Neural progenitor cell (in vitro differentiated cells): ENCODE data around the gene GPR137C. TPM values are rescaled to one million over a fixed set of nuclear protein-coding genes. Genes with fewer than 3 reads are reported as not detected.

Source experiments
- DNase-seq: peaks from one replicate; pipeline ENCODE4 v3.0.0-alpha.2; 2016; ENCODE audit warnings: low spot score
- H2AFZ ChIP-seq: fragments of 200-600 bp; sonication (generic); replicated peaks from 2 replicates; pipeline ENCODE4 v1.6.1; 2016; ENCODE audit warnings: antibody characterized with exemption
- H3F3A ChIP-seq: fragments of 200-600 bp; sonication (generic); 2 replicates; pipeline ENCODE4 v1.6.1; 2016; ENCODE audit warnings: antibody characterized with exemption, low read depth
- H3K27ac ChIP-seq: fragments of 200-600 bp; sonication (generic); 2 replicates; pipeline ENCODE4 v1.5.1; 2016; ENCODE audit warnings: mild to moderate bottlenecking
- H3K27me3 ChIP-seq: fragments of 200-600 bp; sonication (generic); 2 replicates; pipeline ENCODE4 v1.6.1; 2016; ENCODE audit warnings: mild to moderate bottlenecking, moderate library complexity
- H3K36me3 ChIP-seq: fragments of 200-600 bp; sonication (generic); 2 replicates; pipeline ENCODE4 v1.5.1; 2016
- H3K4me1 ChIP-seq: fragments of 200-600 bp; sonication (generic); 2 replicates; pipeline ENCODE4 v1.6.1; 2016; ENCODE audit warnings: mixed run types
- H3K4me2 ChIP-seq: fragments of 200-600 bp; sonication (generic); 2 replicates; pipeline ENCODE4 v1.6.1; 2016
- H3K4me3 ChIP-seq: fragments of 200-600 bp; sonication (generic); 2 replicates; pipeline ENCODE4 v1.5.1; 2016
- H3K79me2 ChIP-seq: fragments of 200-600 bp; sonication (generic); 2 replicates; pipeline ENCODE4 v1.6.1; 2016; ENCODE audit warnings: low read depth
- H3K9ac ChIP-seq: fragments of 200-600 bp; sonication (generic); 2 replicates; pipeline ENCODE4 v1.6.1; 2016
- H3K9me3 ChIP-seq: fragments of 200-600 bp; sonication (generic); 2 replicates; pipeline ENCODE4 v1.5.1; 2016; ENCODE audit warnings: low read depth
- H4K20me1 ChIP-seq: fragments of 200-600 bp; sonication (generic); 2 replicates; pipeline ENCODE4 v1.6.1; 2016; ENCODE audit warnings: low read depth
- H3K27ac Mint-ChIP-seq: 3 replicates; pipeline ENCODE4 v1.8.0; 2021; ENCODE audit warnings: mixed read lengths
- H3K27me3 Mint-ChIP-seq: 2 replicates; pipeline ENCODE4 v1.8.0; 2022; ENCODE audit warnings: low read depth, mild to moderate bottlenecking, inconsistent platforms, moderate library complexity, mixed read lengths; ENCODE audit not compliant: insufficient read depth
- H3K36me3 Mint-ChIP-seq: 3 replicates; pipeline ENCODE4 v1.8.0; 2021; ENCODE audit warnings: mixed read lengths
- H3K4me1 Mint-ChIP-seq: 3 replicates; pipeline ENCODE4 v1.8.0; 2021; ENCODE audit warnings: mixed read lengths
- H3K4me3 Mint-ChIP-seq: 3 replicates; pipeline ENCODE4 v1.8.0; 2021; ENCODE audit warnings: mild to moderate bottlenecking, moderate library complexity, mixed read lengths
- H3K9me3 Mint-ChIP-seq: 3 replicates; pipeline ENCODE4 v1.8.0; 2020; ENCODE audit warnings: mixed read lengths
- CTCF ChIP-seq: fragments of 200-600 bp; sonication (generic); IDR thresholded peaks from 2 replicates; pipeline ENCODE4 v1.5.1; 2017; ENCODE audit warnings: antibody characterized with exemption, mild to moderate bottlenecking
- EZH2 ChIP-seq: fragments of 200-600 bp; sonication (generic); IDR thresholded peaks from 2 replicates; pipeline ENCODE4 v1.6.1; 2017; ENCODE audit warnings: antibody characterized with exemption, mild to moderate bottlenecking, moderate library complexity
- EZH2phosphoT487 ChIP-seq: fragments of 200-600 bp; sonication (generic); IDR thresholded peaks from 2 replicates; pipeline ENCODE4 v1.6.1; 2017; ENCODE audit warnings: antibody characterized with exemption
- total RNA-seq: library from RNA; depleted of rRNA; stranded (reverse); fragments of >200 nt; gene quantifications from 2 replicates; pipeline ENCODE4 v1.2.3, GENCODE V29; 2015; ENCODE audit warnings: low replicate concordance

GPR137C gene
- total RNA-seq, 1 donor from 2014 or later, result 9.3 TPM

GRCh38 chr14:52522033-52522432 is 30.6 kb upstream of the GPR137C start:
- H3K27me3 Mint-ChIP-seq, result no peaks in the 10 kb centered on the region
- H3F3A ChIP-seq, result no peaks in the 10 kb centered on the region
- H3K36me3 ChIP-seq, result no peaks in the 10 kb centered on the region
- H3K27ac ChIP-seq, result no peak overlapping the region
- H3K4me2 ChIP-seq, result no peak overlapping the region
- no peaks in the 10 kb centered on the region for H3K4me1 ChIP-seq
- no peak overlapping the region for H3K4me3 Mint-ChIP-seq
- no peaks in the 10 kb centered on the region for H3K9me3 ChIP-seq
- DNase-seq, result no peak
- no peaks in the 10 kb centered on the region for H3K27me3 ChIP-seq
- no peak overlapping the region for H3K27ac Mint-ChIP-seq
- no peaks in the 10 kb centered on the region for H3K79me2 ChIP-seq
- no peaks in the 10 kb centered on the region for H3K9me3 Mint-ChIP-seq
- H2AFZ ChIP-seq, result no peak overlapping the region
- H3K9ac ChIP-seq, result no peak overlapping the region
- no peaks in the 10 kb centered on the region for H3K36me3 Mint-ChIP-seq
- no peak overlapping the region for H3K4me3 ChIP-seq
- no peaks in the 10 kb centered on the region for H4K20me1 ChIP-seq
- H3K4me1 Mint-ChIP-seq, result no peaks in the 10 kb centered on the region
- TF ChIP-seq EZH2, result no peak
- no peak for TF ChIP-seq CTCF
- no peak for TF ChIP-seq EZH2phosphoT487

- H3K36me3 Mint-ChIP-seq, result no peaks in the 10 kb centered on the region
- H3K27ac Mint-ChIP-seq, result no peak overlapping the region
These were observed 29.9 kb upstream of the GPR137C start for GRCh38 chr14:52522581-52523345.

DNA sequence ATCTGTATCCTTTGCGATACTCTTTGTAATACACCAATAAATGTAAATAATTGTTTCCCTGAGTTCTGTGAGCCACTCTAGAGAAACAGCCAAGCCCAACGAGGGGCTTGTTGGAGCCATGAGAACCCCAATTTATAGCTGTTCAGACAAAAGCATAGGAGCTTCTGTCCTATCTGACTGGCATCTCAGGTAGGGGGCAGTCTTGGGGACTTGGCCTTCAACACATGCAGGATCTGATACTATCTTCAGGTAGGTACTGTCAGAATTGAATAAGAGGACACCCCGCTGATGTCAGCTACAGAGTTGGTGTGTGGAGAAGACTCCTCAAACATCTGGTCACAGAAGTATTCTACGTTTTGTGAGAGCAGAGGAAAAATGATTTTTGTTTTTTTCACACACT is 25.6 kb upstream of the GPR137C start:
- Histone ChIP-seq H3K27ac (no peak overlapping the region), H3K4me2 (no peak overlapping the region), H3K9me3 (no peaks in the 10 kb centered on the region), H3K27me3 (no peaks in the 10 kb centered on the region), H4K20me1 (no peaks in the 10 kb centered on the region), H3K4me1 (no peaks in the 10 kb centered on the region), H3K4me3 (no peak overlapping the region), H3K79me2 (no peaks in the 10 kb centered on the region), H2AFZ (no peak overlapping the region), H3K36me3 (no peaks in the 10 kb centered on the region), H3K9ac (no peak overlapping the region), H3F3A (peaks cover 16% of the 10 kb centered on the region)
- no peaks in the 10 kb centered on the region for H3K9me3 Mint-ChIP-seq
- no peaks in the 10 kb centered on the region for H3K36me3 Mint-ChIP-seq
- no peak overlapping the region for H3K27ac Mint-ChIP-seq
- H3K4me3 Mint-ChIP-seq, result no peak overlapping the region
- no peaks in the 10 kb centered on the region for H3K4me1 Mint-ChIP-seq
- H3K27me3 Mint-ChIP-seq, result no peaks in the 10 kb centered on the region
- no peak for DNase-seq
- TF ChIP-seq EZH2phosphoT487, result no peak
- no peak for TF ChIP-seq EZH2
- no peak for TF ChIP-seq CTCF

More at GRCh38 chr14:52522581-52523345, 29.9 kb upstream of the GPR137C start:
- Histone ChIP-seq H3K79me2 (no peaks in the 10 kb centered on the region), H4K20me1 (no peaks in the 10 kb centered on the region), H3K4me2 (no peak overlapping the region), H3K27ac (no peak overlapping the region), H3K27me3 (no peaks in the 10 kb centered on the region), H3K36me3 (no peaks in the 10 kb centered on the region), H3K9ac (no peak overlapping the region), H2AFZ (no peak overlapping the region), H3K4me3 (no peak overlapping the region), H3K4me1 (no peaks in the 10 kb centered on the region), H3F3A (no peaks in the 10 kb centered on the region), H3K9me3 (no peaks in the 10 kb centered on the region)
- DNase-seq, result no peak
- Mint-ChIP-seq H3K9me3 (no peaks in the 10 kb centered on the region), H3K27me3 (no peaks in the 10 kb centered on the region), H3K4me3 (no peak overlapping the region), H3K4me1 (no peaks in the 10 kb centered on the region)
- TF ChIP-seq EZH2phosphoT487 (no peak), EZH2 (no peak), CTCF (no peak)
